Hepatocyte (in vitro differentiated cells): ENCODE data around the gene KCNQ1. TPM values are rescaled to one million over a fixed set of nuclear protein-coding genes. Genes with fewer than 3 reads are reported as not detected.

ENCODE experiments used
- DNase-seq: peaks from one replicate; pipeline ENCODE4 v3.0.0-alpha.2; 2016; ENCODE audit warnings: low spot score
- H2AFZ ChIP-seq: fragments of 200-600 bp; sonication (generic); 2 replicates; pipeline ENCODE4 v1.6.0; 2016; ENCODE audit warnings: antibody characterized with exemption, mild to moderate bottlenecking
- H3K27ac ChIP-seq: fragments of 200-600 bp; sonication (generic); 2 replicates; pipeline ENCODE4 v1.5.1; 2016; ENCODE audit warnings: mild to moderate bottlenecking
- H3K27me3 ChIP-seq: fragments of 200-600 bp; sonication (generic); 2 replicates; pipeline ENCODE4 v1.6.1; 2016
- H3K36me3 ChIP-seq: fragments of 200-600 bp; sonication (generic); replicated peaks from 2 replicates; pipeline ENCODE4 v1.5.1; 2016; ENCODE audit warnings: low read depth; ENCODE audit not compliant: insufficient read depth
- H3K4me1 ChIP-seq: fragments of 200-600 bp; sonication (generic); 2 replicates; pipeline ENCODE4 v1.5.1; 2016; ENCODE audit warnings: mild to moderate bottlenecking, moderate library complexity; ENCODE audit not compliant: insufficient read depth
- H3K4me2 ChIP-seq: fragments of 200-600 bp; sonication (generic); 2 replicates; pipeline ENCODE4 v1.6.0; 2016
- H3K4me3 ChIP-seq: fragments of 200-600 bp; sonication (generic); 2 replicates; pipeline ENCODE4 v1.5.1; 2016; ENCODE audit warnings: mild to moderate bottlenecking
- H3K79me2 ChIP-seq: fragments of 200-600 bp; sonication (generic); 2 replicates; pipeline ENCODE4 v1.6.0; 2017; ENCODE audit warnings: mild to moderate bottlenecking
- H3K9me2 ChIP-seq: fragments of 200-600 bp; sonication (generic); replicated peaks from 2 replicates; pipeline ENCODE4 v1.6.0; 2017; ENCODE audit warnings: mild to moderate bottlenecking; ENCODE audit not compliant: insufficient read depth
- H3K9me3 ChIP-seq: fragments of 200-600 bp; sonication (generic); 2 replicates; pipeline ENCODE4 v1.5.1; 2016; ENCODE audit warnings: low read depth, mild to moderate bottlenecking
- H4K20me1 ChIP-seq: fragments of 200-600 bp; sonication (generic); 2 replicates; pipeline ENCODE4 v1.6.0; 2016; ENCODE audit warnings: mild to moderate bottlenecking; ENCODE audit not compliant: insufficient read depth, poor library complexity, severe bottlenecking
- CTCF ChIP-seq: fragments of 200-600 bp; sonication (generic); IDR thresholded peaks from 2 replicates; pipeline ENCODE4 v1.5.1; 2016; ENCODE audit warnings: antibody characterized with exemption, mild to moderate bottlenecking; ENCODE audit not compliant: poor library complexity
- EZH2 ChIP-seq: fragments of 200-600 bp; sonication (generic); IDR thresholded peaks from 2 replicates; pipeline ENCODE4 v1.6.1; 2016; ENCODE audit warnings: antibody characterized with exemption, mild to moderate bottlenecking, borderline replicate concordance
- EZH2phosphoT487 ChIP-seq: fragments of 200-600 bp; sonication (generic); IDR thresholded peaks from one replicate; pipeline ENCODE4 v1.6.1; 2018; ENCODE audit warnings: antibody characterized with exemption, mild to moderate bottlenecking, low read depth, moderate library complexity; ENCODE audit not compliant: unreplicated experiment, severe bottlenecking
- WGBS: methylation state at CpG from one replicate; pipeline ENCODE4 v1.1.6; 2016; ENCODE audit warnings: low lambda C conversion rate; ENCODE audit errors: missing lambda C conversion rate; 5-methylcytosine and 5-hydroxymethylcytosine counted together
- polyA plus RNA-seq: library from polyadenylated mRNA; unstranded; fragments of >200 nt; fragmentation: Nextera tagmentation; extraction: Ambion mirVana; gene quantifications from 2 replicates; pipeline ENCODE4 v1.2.1, GENCODE V29; 2016
- total RNA-seq: library from RNA; depleted of rRNA; stranded (reverse); fragments of >200 nt; gene quantifications from 2 replicates; pipeline ENCODE4 v1.2.3, GENCODE V29; 2014

Gene KCNQ1
- total and polyA plus RNA-seq, 2 experiments from 2014 or later, result 1.8 to 6.4 TPM

- H3K9me2 ChIP-seq, result no peaks in the 10 kb centered on the region
- 89% methylated on average over 13 of the region's 19 CpGs for WGBS
- no peak for DNase-seq
- TF ChIP-seq EZH2 (no peak), CTCF (no peak), EZH2phosphoT487 (no peak)
- H2AFZ ChIP-seq, result no peak overlapping the region
- H3K4me1 ChIP-seq, result peaks cover 46% of the 10 kb centered on the region
- no peak overlapping the region for H3K4me2 ChIP-seq
- no peaks in the 10 kb centered on the region for H3K36me3 ChIP-seq
- H3K79me2 ChIP-seq, result no peaks in the 10 kb centered on the region
- H4K20me1 ChIP-seq, result no peaks in the 10 kb centered on the region
- no peaks in the 10 kb centered on the region for H3K9me3 ChIP-seq
- H3K27ac ChIP-seq, result peak overlapping the region; percentile 50
- H3K4me3 ChIP-seq, result no peak overlapping the region
- H3K27me3 ChIP-seq, result no peaks in the 10 kb centered on the region
Observed at GRCh38 chr11:2833716-2834502, 389.1 kb downstream of the KCNQ1 start.

DNA sequence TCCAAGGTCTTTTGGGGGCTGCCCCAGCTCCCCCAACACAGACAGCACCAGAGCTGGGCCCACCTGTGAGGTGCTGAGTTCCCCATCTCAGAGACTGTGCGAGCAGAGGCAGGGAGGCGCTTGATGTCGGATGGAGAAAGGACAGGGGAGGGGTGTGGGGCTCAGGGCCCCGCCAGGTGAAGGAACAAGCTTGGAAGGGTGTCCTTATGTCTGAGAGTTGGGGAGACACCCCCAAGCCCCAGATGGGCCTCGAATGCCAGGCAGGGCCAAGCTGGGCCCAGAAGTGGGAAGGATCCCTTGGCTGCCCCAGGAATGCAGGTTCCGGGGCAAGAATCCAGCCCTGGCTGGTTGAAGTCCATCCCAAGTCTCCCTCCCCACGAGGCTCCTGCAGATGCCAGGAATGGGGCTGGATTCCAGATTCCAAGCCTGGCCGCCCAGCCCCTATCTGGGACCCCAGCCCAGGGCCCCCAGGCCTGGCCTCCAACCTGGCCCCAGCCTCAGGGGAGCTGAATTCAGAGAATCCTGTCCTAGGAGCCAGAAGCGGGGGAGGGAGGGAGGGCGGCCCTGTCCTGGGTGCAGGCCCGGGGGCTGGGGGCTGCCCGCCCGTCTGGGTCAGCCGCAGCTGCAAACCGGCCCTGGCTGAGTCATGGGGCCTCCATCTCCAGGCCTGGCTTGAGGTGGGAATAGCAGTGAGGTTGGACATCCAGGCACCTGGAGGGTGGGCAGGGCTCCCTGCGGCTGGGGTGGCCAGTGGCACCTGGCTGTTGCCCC, 389.9 kb downstream of the KCNQ1 start:
- peak; percentile 41 for DNase-seq
- whole genome bisulfite sequencing, result 65% methylated on average over 13 of the region's 16 CpGs
- no peaks in the 10 kb centered on the region for H3K27me3 ChIP-seq
- H3K9me2 ChIP-seq, result no peaks in the 10 kb centered on the region
- no peaks in the 10 kb centered on the region for H4K20me1 ChIP-seq
- no peak overlapping the region for H2AFZ ChIP-seq
- H3K4me2 ChIP-seq, result peak overlapping the region; percentile 37
- no peak overlapping the region for H3K4me3 ChIP-seq
- peak overlapping the region; percentile 50 for H3K27ac ChIP-seq
- H3K4me1 ChIP-seq, result peaks cover 53% of the 10 kb centered on the region
- TF ChIP-seq EZH2 (no peak), EZH2phosphoT487 (no peak), CTCF (no peak)
- no peaks in the 10 kb centered on the region for H3K79me2 ChIP-seq
- H3K36me3 ChIP-seq, result no peaks in the 10 kb centered on the region
- H3K9me3 ChIP-seq, result no peaks in the 10 kb centered on the region

DNA sequence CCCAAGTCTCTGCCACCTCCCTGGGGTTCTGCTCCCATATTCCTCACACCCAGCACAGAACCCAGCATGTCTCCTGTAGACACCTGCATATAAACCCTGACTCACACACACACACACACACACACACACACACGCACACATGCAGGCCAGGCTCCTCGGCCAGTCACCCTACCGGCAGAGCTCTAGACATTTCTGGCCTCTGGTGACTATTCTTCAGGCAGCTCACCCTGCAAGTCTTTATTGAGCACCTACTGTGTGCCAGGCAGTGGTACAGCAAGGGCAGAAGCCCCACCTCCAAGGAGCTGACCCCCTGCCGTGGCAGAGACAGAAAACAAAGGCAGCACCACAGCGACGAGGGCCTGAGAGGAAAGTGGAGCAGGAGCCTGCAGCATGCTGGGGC, 390.5 kb downstream of the KCNQ1 start:
- TF ChIP-seq CTCF (no peak), EZH2phosphoT487 (no peak), EZH2 (no peak)
- WGBS, result 72% methylated on average over 6 of the region's 6 CpGs
- Histone ChIP-seq H2AFZ (no peak overlapping the region), H3K4me2 (peak overlapping the region; percentile 37), H4K20me1 (no peaks in the 10 kb centered on the region), H3K4me1 (peaks cover 58% of the 10 kb centered on the region), H3K36me3 (no peaks in the 10 kb centered on the region), H3K9me3 (no peaks in the 10 kb centered on the region), H3K9me2 (no peaks in the 10 kb centered on the region), H3K27ac (peak overlapping the region; percentile 50), H3K27me3 (no peaks in the 10 kb centered on the region), H3K79me2 (no peaks in the 10 kb centered on the region), H3K4me3 (no peak overlapping the region)
- DNase-seq, result peak; percentile 72
